Thyroid gland (tissue), 4 donors: ENCODE measurements around the gene STX5.

Source experiments
- POLR2A ChIP-seq, 2 donors: fragments of 450-650 bp; IDR thresholded peaks; one replicate each; pipeline ENCODE4 v1.6.1; 2017; ENCODE audit warnings: antibody characterized with exemption in 2 of 2, mild to moderate bottlenecking in 2 of 2, moderate library complexity in 1 of 2
- TF ChIP-seq, protein P1 (sequence below), 6 experiments: fragments of 200-600 bp in 3 of 6; fragments of 450-650 bp in 3 of 6; sonication (generic) in 3 of 6; IDR thresholded peaks; one replicate each; pipeline ENCODE4 v1.5.1; 2016 to 2019; ENCODE audit warnings: antibody characterized with exemption in 6 of 6, mild to moderate bottlenecking in 2 of 6, inconsistent platforms in 1 of 6, moderate library complexity in 1 of 6

DNA sequence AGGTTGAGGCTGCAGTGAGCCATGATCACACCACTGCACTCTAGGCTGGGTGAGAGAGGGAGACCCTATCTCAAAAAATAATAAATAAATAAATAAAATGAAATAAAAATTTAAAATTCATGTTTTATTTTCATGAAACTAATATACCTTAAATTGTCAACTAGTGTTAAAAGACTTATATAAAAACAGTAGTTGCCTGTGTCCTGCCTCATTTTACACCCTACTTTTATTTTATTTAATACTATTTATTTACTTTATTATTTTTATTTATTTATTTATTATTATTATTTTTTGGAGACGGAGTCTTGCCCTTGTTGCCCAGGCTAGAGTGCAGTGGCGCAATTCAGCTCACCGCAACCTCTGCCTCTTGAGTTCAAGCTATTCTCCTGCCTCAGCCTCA lies 12.3 kb upstream of the STX5 start:
- TF ChIP-seq POLR2A (IDR thresholded peaks at IDR 0.05), result no peak
- TF ChIP-seq, protein P1, sequence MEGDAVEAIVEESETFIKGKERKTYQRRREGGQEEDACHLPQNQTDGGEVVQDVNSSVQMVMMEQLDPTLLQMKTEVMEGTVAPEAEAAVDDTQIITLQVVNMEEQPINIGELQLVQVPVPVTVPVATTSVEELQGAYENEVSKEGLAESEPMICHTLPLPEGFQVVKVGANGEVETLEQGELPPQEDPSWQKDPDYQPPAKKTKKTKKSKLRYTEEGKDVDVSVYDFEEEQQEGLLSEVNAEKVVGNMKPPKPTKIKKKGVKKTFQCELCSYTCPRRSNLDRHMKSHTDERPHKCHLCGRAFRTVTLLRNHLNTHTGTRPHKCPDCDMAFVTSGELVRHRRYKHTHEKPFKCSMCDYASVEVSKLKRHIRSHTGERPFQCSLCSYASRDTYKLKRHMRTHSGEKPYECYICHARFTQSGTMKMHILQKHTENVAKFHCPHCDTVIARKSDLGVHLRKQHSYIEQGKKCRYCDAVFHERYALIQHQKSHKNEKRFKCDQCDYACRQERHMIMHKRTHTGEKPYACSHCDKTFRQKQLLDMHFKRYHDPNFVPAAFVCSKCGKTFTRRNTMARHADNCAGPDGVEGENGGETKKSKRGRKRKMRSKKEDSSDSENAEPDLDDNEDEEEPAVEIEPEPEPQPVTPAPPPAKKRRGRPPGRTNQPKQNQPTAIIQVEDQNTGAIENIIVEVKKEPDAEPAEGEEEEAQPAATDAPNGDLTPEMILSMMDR (IDR thresholded peaks at IDR 0.05), result no peak
